SK-N-MC (cell line): ENCODE results near the gene PRKG1.

ENCODE experiments used
- EZH2 ChIP-seq: fragments of 200-600 bp; sonication (generic); IDR thresholded peaks from one replicate; pipeline ENCODE4 v1.6.1; 2017; ENCODE audit warnings: antibody characterized with exemption
- FOXP2 ChIP-seq: optimal IDR thresholded peaks from 2 replicates; pipeline ENCODE3; 2011; ENCODE audit warnings: mild to moderate bottlenecking, moderate library complexity; ENCODE audit not compliant: insufficient read depth; ENCODE audit errors: extremely low read length, control extremely low read depth
- POLR2AphosphoS5 ChIP-seq: IDR thresholded peaks from 2 replicates; pipeline ENCODE4 v1.6.1; 2012; ENCODE audit warnings: mild to moderate bottlenecking, low read depth, low read length, borderline replicate concordance

GRCh38 chr10:51700228-51700817 lies 626.0 kb downstream of the PRKG1 start:
- TF ChIP-seq EZH2 (no peak), POLR2AphosphoS5 (no peak), FOXP2 (no peak)
